PC-3 (cell line): ENCODE results near the gene RAB7A.

Source experiments
- EZH2 ChIP-seq: fragments of 300-600 bp; sonication (generic); IDR thresholded peaks from one replicate; pipeline ENCODE4 v1.6.1; 2017; ENCODE audit warnings: antibody characterized with exemption, mild to moderate bottlenecking, low read length; ENCODE audit not compliant: unreplicated experiment
- EZH2phosphoT487 ChIP-seq: fragments of 300-600 bp; sonication (generic); IDR thresholded peaks from 2 replicates; pipeline ENCODE4 v1.6.1; 2018; ENCODE audit warnings: mild to moderate bottlenecking, antibody characterized with exemption, low read length, borderline replicate concordance
- TF ChIP-seq, protein P1 (sequence below): fragments of 300-600 bp; sonication (generic); conservative IDR thresholded peaks from 2 replicates; pipeline ENCODE4 v1.5.1; 2017; ENCODE audit warnings: antibody characterized with exemption, low read depth, mild to moderate bottlenecking, low read length

DNA sequence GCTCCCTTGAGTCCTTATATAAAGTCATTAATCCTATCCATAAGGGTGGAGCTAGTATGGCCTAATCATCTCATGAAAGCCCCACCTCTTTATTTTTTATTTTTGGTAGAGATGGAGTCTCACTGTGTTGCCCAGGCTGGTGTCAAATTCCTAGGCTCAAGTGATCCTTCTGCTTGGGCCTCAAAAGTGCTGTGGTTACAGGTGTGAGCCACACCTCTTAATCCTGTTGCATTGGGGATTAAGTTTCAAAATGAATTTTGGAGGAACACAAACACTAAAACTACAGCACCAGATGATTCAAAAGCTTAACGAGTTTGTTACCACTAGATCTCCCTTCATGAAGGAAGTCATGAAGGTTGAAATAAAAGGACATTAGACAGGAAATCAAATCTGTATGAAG lies 27.7 kb downstream of the RAB7A start:
- TF ChIP-seq EZH2phosphoT487 (no peak), EZH2 (no peak)
- TF ChIP-seq, protein P1, sequence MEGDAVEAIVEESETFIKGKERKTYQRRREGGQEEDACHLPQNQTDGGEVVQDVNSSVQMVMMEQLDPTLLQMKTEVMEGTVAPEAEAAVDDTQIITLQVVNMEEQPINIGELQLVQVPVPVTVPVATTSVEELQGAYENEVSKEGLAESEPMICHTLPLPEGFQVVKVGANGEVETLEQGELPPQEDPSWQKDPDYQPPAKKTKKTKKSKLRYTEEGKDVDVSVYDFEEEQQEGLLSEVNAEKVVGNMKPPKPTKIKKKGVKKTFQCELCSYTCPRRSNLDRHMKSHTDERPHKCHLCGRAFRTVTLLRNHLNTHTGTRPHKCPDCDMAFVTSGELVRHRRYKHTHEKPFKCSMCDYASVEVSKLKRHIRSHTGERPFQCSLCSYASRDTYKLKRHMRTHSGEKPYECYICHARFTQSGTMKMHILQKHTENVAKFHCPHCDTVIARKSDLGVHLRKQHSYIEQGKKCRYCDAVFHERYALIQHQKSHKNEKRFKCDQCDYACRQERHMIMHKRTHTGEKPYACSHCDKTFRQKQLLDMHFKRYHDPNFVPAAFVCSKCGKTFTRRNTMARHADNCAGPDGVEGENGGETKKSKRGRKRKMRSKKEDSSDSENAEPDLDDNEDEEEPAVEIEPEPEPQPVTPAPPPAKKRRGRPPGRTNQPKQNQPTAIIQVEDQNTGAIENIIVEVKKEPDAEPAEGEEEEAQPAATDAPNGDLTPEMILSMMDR: no peak
